GM21447 (cell line): Measurements from ENCODE around the gene PCGF3.
"Not testable (repeated sequence)": the region's sequence is repeated elsewhere in the genome, so short reads cannot be mapped to it uniquely, and the experiment has no call there.

Experiments
- ATAC-seq: cut with Tn5 transposase; IDR thresholded peaks from one replicate; pipeline ENCODE4 v1.9.1; 2021; ENCODE audit not compliant: unreplicated experiment

PCGF3 gene

DNA sequence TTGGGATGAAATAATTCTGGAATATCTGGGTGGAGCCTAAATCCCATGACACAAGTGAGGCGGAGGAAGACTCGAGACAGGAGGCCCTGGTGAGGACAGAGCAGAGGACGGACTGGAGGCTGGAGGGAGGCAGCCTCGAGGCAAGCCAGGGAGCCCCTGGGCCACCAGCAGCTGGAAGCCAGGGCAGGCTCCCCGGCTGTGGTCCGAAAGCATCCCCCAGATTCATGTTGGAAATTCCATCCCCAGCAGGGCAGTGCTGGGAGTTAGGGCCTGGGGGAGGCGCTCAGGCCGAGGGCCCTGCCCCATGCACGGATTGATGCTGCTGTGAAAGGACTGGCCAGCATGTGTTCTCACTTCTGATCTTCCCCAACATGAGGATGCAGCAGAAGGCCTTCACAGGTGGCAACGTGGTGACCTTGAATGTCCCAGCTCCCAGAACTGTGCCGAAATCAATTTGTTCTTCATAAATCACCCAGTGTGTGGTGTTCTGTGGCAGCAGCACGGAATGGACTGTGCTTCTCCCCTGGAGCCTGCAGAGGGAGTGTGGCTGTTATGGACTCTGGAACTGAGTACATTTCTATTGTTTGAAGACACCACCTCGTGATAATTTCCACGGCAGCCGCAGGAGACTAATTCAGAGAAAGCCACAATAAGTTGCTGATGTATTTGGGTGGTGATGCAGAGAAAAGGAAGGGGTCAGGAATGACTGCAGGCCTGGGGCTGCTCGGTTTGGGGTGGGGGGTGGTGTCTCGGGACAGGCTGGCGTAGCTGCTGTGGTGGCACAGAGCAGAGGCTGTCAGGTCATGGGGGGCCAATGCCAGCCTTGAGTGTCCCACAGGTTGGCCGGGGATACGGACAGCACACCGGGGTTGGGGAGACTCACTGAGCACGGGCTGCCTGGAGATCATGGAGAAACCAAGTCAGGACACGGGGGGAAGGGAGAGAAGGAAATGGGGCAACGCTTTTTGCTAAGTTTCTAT, 56.9 kb downstream of the PCGF3 start:
- ATAC-seq = no peak

DNA sequence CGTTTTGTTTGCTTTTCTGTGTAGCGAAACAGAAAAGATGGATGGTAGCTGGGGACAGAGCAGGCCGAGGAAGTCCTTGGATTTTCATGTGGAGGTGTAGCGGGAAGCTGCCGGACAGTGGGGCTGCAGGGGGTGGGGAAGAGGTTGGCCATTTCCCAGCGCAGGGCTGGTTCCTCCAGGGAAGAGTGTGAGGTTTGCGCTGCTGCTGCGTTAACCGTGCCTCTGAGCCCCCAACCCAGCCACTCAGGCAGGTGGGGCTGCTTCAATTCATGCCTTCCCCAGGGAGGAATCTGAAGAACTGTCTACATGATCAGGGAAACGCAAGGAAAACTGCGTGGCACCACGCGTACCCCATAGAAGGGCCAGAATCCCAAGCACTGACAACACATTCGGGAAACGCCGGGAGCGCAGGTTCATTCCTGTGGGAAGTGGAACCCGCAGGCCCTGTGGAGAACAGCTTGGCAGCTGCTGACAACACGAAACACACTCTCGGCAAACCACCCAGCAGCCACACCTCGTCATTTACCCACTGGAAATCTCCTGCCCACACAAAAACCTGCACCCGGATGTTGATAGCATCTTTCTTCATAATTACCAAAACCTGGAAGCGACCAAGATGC, 57.7 kb downstream of the PCGF3 start:
- ATAC-seq = no peak

DNA sequence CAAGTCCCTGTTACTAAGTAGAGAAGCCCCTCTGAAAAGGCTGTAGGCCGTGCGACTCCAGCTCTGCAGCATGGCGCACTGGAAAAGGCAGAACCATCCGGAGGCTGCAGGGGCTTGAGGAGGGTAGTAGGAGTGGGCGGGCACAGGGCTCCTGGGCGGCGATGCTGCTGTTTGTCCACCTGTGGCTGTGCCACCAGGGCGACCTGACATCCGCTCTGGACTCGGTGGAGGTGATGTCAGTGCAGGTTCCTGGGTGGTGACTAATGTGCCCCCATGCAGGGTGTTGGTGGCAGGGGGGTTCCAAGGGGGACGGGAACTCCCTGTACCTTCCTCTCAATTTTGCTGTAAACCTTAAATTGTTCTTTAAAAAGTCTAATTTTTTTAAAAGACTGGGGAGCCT, 58.3 kb downstream of the PCGF3 start:
- no peak for ATAC-seq

DNA sequence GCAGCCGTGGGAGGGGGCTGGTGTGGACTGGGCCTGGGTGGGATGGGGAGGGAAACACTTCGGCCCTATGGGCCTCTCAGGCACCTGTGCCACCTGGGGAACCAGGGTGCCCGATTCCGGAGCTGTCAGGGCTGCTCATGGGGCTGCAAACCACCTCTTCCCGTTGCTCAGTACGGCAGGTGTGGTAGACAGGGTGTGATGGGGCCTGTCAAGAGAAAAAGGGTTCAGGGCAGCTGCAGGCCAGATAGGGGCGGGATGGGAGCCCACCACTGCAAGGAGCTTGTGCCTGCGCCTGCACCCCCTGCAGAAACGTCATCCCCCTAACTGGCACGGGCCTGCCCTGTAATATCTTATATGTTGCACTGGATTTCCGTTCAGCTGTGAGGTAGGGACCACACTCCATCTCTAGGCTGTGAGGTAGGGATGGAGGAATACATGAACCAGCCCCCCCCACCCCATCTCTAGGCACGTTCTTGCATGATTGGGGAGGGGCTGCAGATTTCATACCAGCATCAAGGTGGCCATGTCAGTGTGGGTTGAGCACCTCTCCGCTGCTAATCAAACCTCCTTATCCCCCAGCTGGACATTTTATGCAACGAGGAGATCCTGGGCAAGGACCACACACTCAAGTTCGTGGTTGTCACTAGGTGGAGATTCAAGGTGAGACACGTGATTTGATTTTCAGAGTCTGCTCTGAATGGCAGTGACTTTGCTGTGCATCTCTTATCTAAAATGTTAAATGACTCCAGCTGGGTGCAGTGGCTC, 59.0 kb downstream of the PCGF3 start:
- ATAC-seq = no peak

DNA sequence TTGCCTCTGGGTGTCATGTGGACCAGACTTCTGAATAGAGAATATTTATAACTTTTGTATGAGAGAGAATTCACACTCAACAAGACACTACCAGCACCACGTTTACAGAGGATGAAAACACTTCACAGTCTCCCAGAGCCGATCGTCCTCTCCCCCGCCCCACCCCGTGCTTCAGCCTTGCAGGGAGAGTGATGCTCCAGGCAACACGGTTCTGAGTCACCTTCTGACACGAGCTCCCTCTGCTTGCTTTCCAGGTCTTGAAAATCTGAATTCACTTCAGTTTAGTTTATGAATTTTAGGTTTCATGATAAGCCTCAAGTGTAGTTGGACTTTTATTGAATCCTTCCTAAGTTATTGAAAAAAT, 60.5 kb downstream of the PCGF3 start:
- no peak for ATAC-seq

DNA sequence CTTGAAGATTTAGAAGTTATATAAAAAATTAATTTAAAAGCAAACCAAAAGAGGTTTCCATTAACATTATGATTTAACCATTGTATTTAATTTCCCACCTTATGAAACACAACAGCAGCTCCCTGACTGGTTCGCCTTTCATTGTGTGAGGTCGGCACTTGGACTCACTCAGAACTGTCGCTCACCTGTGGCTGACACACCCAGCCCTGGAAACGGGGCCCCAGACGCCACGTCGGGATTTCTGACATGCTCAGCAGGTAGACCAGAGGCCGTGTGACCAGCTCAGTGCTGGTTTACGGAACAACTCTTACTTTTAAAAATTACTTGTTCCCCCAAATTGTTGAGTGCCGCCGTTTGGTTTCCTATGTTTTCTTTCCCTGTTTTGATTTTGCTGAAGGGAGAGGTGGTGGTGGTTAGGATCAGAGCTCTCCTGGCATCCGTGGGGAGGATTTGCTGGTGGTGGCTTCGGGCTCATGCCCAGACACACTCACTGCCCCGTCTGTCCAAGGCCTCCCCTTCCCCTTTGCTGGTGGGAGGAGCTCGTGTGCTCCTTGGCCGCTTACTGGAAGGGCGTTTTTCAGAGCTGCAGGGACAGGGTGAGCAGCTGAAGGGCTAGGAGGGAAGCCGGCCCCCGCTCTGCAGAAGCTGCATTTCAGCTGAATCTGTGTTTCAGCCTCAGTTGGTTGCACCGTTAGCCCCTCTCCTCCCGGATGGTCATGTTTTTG, 61.1 kb downstream of the PCGF3 start:
- ATAC-seq = no peak

DNA sequence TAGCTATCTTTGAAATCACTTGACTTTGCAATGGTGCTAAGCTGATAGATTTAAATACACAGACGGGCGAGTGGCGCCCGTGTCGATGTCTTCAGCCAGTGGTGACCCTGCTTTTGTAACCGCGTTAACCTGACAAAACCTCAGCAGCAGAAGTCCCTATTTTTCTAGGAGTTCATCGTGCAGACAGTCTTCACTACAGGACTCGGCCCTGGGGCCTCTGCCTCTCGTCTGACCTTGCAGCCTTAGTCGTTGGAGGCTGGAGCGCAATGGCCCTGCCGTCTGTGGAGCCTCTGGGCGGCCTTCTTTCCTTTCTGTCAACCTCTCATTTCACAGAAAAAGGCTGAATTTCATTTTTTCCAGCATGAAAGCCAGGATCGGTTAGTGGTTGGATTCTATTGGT, 62.4 kb downstream of the PCGF3 start:
- ATAC-seq = no peak

DNA sequence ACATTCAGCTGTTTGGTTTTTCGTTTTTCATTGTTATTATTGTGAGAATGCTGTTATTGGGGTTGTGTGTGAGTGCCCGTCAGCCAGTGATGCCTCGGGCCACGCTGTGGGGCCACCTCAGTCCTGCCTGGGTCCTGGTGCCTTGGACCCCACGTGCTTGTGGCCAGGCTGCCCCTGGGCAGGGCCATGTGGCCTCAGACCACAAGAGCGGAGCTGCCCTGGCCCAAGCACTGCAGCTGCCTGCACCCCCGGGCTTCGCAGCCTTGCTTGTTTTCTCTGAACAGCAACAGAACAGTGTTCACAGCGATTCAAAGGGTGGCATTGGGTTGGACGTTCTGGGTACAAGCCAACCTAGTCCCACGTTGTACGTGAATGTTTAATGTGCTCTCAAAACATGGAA, 63.4 kb downstream of the PCGF3 start:
- no peak for ATAC-seq

DNA sequence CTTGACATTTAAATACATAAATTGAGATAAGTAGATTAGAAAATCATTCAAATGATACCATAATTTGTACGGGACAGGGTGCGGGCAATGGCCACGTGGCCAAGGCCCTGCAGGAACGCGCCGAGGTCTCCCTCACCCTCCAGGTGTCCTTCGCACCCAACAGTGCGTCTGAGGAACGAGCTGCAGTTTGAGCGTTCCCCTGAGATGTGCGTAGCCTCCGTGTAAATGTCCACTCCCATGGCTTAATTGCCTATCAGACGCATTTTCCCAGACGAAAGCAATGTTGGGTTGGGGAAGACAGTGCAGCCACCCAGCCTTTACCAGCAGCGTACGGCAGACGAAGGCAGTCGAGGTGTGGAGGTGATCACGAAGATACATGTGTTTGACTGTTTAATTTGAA, 63.9 kb downstream of the PCGF3 start:
- ATAC-seq = no peak

DNA sequence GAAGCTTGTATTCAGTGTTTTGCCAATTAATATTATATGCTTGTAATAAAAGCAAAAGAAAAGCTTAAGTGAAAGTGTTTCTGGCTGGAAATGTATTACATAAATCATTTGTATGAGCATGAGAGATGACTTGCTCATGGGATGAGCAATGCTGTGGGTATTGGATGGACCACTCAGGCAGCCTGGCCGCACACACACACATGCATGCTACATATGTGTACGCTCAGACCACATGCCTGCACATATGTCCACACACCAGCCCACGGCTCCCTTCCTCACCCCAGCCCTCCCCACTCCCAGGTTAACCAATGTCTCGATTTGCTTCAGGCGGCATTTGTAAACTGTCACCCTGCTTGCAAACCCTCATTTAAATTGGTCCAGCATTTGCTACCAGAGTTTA, 64.4 kb downstream of the PCGF3 start:
- ATAC-seq = no peak

DNA sequence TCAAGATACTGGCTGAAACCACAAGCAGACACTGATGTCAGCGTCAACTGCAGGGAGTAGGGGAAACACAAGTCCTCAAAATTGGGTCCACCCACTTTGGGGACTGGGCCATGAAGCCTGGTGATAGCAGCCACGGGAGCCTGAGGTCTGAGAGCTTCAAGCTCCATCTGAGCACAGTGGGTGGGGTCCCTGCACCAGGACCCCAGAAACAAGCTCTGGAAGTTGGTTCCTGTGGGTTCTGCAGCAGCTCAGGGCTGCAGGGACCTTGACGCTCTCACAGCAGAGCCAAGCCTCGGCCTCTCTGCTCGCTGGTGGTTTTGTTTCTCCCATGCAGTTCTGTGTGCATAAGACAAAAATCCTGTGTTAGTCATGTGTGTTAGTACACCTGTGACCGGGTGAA, 65.8 kb downstream of the PCGF3 start:
- ATAC-seq = no peak

DNA sequence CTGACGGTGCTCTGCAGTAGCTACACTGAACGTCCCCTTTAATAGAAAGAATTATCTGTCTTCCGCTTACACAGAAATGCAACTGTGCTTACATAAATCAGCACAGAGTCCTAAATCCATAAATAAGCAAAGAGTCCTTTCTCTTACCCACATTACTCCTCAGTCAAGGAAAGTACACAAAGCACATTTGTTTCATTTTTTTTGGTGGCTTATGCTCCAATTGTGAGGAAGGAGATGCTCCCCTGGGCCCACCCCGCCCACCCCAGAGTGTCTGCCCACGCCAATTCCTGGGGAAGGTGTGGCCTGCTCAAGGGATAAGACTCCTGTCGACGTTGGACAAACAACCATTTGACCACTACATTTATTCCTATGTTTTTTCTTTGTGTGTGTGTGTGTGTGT, 66.5 kb downstream of the PCGF3 start:
- ATAC-seq = no peak

DNA sequence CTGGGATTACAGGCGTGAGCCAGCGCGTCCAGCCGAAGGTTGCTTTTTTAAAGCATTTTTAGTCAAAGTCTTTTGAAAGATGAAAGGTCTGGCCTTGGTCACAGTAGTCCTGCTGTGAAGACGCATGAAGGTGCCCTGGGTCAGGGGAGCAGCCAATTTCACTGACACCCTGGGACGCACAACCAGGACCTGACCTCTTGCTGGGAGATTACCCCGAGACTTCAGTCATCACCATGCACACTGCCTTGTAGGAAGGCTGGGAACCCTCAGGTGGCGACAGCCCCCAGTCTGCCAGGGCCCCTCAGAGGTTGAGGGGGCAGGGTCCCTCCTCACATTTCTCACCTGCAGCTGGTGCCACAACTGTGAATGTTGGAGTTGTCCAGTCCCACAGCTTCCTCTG, 67.1 kb downstream of the PCGF3 start:
- no peak for ATAC-seq

DNA sequence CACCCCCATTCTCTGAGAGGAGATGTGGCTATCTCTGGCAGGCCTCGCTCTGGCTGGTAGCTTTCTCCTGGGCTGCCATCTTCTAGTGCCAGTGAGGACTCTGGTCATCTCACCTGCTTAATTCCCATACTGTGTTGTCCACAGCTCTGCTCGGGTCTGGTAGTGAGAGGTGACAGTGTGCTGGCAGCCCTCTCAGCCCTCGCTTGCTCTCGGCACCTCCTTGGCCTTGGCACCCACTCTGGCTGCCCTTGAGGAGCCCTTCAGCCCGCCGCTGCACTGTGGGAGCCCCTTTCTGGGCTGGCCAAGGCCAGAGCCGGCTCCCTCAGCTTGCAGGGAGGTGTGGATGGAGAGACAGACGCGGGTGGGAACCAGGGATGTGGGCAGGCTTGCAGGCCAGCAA, 67.6 kb downstream of the PCGF3 start:
- ATAC-seq = no peak

DNA sequence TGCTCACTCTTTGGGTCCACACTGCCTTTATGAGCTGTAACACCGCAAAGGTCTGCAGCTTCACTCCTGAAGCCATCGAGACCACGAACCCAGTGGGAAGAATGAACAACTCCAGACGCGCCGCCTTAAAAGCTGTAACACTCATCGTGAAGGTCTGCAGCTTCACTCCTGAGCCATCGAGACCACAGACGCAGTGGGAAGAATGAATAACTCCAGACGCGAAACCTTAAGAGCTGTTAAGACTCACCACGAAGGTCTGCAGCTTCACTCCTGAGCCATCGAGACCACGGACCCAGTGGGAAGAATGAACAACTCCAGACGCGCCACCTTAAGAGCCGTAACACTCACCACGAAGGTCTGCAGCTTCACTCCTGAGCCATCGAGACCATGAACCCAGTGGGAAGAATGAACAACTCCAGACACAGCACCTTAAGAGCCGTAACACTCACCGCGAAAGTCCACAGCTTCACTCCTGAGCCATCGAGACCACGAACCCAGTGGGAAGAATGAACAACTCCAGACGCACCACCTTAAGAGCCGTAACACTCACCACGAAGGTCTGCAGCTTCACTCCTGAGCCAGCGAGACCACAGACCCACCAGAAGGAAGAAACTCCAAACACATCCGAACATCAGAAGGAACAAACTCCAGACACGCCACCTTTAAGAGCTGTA, 68.9 kb downstream of the PCGF3 start:
- not testable (repeated sequence) for ATAC-seq

DNA sequence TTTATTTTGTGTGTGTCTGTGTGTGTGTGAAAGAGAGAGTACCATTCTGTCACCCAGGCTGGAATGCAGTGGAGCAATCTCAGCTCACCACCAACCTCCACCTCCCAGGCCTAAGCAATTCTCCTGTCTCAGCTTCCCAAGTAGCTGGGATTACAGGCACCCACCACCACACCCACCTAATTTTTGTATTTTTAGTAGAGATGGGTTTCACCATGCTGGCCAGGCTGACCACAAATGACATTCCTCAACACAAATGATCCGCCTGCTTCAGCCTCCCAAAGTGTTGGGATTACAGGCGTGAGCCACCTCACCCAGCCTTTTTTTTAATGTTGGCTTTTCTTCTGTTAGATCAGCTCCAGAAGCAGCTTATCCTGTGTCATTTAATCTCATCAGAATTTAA, 69.9 kb downstream of the PCGF3 start:
- not testable (repeated sequence) for ATAC-seq

DNA sequence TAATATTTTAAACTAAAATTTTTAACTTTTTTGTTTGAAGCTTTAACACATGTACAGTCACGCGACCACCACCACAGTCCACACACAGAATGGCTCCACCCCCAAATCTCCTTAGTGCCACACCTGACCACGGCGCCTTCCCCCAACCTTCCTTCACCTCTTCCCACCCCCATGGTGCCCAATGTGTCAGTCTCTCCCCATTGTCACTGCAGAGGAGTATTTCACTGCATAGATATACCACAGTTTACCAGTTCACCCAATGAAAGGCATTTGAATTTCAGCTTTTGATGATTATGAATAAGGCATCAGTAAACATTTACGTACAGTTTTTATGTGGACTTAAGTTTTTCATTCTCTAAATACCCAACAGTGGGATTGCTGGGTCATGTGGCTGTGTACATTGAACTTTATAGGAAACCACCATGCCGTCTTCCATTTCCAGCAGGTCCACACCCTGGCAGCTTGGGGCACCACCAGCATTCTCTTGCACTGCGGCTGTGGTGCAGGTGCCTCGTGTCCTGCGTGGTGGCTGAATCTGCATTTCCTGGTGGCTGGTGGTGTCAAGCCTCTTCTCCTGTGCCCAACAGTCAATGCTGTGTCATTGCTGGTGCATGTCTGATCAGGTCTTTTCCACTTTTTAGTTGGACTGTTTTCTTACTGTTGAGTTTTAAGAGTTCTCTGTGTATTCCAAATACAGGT, 71.3 kb downstream of the PCGF3 start:
- ATAC-seq = no peak

DNA sequence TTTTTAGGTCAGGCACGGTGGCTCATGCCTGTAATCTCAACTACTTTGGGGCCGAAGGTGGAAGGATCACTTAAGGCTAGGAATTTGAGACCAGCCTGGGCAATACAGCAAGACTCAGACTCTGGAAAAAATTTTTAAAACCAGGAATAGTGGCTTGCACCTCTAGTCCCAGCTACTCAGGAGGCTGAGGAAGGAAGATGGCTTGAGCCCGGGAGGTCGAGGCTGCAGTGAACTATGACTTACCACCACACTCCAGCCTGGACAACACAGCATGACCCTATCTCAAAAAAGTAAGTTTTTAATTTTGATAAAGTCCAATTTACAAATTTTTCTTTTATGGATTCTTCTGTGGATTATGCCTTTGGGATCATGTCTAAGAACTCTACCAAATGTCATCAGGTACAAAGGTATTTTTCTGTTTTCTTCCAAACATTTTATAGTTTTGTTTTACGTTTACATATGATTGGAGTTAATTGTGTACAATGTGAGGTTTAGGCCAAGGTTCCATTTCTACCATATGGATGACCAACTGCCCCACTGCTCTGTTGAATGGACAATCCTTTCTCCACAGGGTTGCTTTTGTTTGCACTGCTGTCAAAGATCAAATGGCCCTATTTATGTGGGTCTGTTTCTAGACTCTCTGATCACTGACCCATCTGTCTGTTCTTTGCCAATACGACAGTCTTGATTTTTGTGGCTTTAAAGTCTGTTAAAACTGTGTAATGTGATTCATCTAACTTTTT, 72.1 kb downstream of the PCGF3 start:
- no peak for ATAC-seq

DNA sequence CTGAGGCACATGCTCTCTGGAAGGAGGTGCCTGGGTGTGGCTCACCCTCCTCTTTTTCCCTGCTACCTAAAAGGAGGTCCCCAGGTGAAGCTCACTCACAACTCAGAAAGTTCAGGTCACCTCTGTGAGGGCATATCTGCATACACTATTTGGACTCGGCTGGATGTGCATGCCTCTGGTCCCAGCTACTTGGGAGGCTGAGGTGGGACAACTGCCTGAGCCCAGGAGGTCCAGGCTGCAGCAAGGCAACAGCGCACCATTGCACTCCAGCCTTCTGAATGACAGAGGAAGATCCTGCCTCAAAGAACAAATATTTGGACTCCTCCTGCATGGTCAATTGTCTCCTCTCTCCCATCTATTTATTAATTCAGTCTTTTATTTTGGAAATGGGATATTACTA, 73.9 kb downstream of the PCGF3 start:
- no peak for ATAC-seq
